ENCODE measurements around the gene RGL4. TPM values are rescaled to one million over a fixed set of nuclear protein-coding genes. Genes with fewer than 3 reads are reported as not detected.

Gene RGL4
- total RNA-seq, 2 experiments from 2014 or later, result 0.97 TPM; not detected in 1

DNA sequence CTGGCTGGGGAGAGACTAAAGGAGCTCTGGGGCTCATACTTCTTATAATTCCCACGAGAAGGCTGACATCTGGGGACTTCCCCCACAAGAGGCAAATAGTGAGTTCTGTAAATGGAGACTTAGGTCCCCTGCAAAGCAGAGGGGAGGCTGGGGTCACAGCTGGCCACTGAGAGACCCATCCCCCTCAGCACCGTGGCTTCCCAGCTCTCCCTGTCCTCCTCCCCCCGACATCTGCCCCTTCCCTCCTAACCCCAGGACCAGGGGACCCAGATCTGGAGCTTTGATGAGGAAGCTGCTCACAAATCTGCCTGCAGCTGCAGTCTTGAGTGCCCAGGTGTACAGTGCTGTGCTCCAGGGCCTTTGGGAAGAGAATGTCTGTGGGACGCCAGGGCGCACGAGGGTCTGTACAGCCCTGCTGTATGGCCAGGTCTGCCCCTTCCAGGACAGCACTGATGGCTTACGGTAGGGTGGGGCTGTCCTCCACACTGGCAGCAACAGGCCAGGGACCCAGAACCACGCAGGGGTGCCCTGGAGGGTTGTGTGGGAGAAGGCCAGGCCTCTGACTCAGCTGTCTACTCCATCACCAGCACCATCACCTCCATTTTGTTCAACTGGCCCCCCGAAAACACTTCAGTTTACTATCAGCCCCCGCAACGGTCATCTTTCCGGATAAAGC, 1.1 kb downstream of the RGL4 start:
- Histone ChIP-seq H3K27ac (ENCODE audit: low read depth, low read length, poor library complexity, severe bottlenecking) (no peak overlapping the region), H3K79me2 (ENCODE audit: insufficient read depth, low read depth, low read length) (no peaks in the 10 kb centered on the region), H3K9me2 (ENCODE audit: insufficient read depth, low read length) (no peaks in the 10 kb centered on the region), H3K36me3 (ENCODE audit: insufficient read depth, low read length) (peaks cover 23% of the 10 kb centered on the region), H3K4me3 (ENCODE audit: low read depth, low read length, poor library complexity, severe bottlenecking) (no peak overlapping the region), H3K4me1 (ENCODE audit: insufficient read depth, low read length, poor library complexity, severe bottlenecking) (peaks cover 14% of the 10 kb centered on the region), H4K20me1 (ENCODE audit: insufficient read depth, low read length) (no peaks in the 10 kb centered on the region), H2AFZ (ENCODE audit: low read length) (no peak overlapping the region), H3K4me2 (ENCODE audit: low read length) (no peak overlapping the region), H3K9me3 (ENCODE audit: low read length) (no peaks in the 10 kb centered on the region)
- ChIA-PET CTCF (ENCODE audit: unreplicated experiment) (no interaction called here), POLR2A (no interaction called here)
- TF ChIP-seq CTCF (conservative IDR thresholded peaks at IDR 0.05; ENCODE audit: low read length), result no peak
- TF ChIP-seq EZH2phosphoT487 (IDR thresholded peaks at IDR 0.05; ENCODE audit: borderline replicate concordance, low read depth, low read length), result no peak
- intact Hi-C loops (cut with micrococcal nuclease; ENCODE audit: unreplicated experiment), result no loop called here
- BruUV-seq (replicated peaks), result no TSS peak
- no peak for DNase-seq (ENCODE audit: low spot score)

DNA sequence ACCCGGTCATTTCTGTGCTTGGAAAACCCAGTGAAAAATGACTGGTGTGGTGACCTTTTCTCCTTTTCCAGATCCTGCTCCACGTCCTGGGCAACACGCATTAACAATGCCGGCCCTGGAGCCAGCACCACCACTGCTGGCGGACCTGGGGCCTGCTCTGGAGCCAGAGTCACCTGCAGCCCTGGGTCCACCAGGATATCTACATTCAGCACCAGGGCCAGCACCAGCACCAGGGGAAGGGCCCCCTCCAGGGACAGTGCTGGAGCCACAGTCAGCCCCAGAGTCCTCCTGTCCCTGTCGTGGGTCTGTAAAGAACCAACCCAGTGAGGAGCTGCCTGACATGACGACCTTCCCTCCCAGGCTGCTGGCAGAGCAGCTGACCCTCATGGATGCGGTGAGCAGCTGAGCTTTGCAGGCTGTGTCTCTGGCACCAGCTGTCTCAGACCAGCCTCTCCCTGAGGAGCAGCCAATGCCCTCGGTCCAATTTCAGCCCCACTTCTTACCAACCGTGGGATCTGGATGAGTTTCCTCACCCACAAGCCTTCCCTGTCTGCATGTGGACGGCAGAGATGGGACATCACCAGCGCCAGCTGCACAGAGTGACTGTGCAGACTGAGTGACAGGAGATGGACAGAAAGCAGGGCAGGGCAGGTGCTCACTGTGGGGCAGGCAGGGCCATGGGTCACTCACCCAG, 1.9 kb downstream of the RGL4 start:
- Histone ChIP-seq H3K36me3 (ENCODE audit: insufficient read depth, low read length) (peaks cover 23% of the 10 kb centered on the region), H4K20me1 (ENCODE audit: insufficient read depth, low read length) (no peaks in the 10 kb centered on the region), H3K4me2 (ENCODE audit: low read length) (no peak overlapping the region), H2AFZ (ENCODE audit: low read length) (no peak overlapping the region), H3K4me1 (ENCODE audit: insufficient read depth, low read length, poor library complexity, severe bottlenecking) (peaks cover 19% of the 10 kb centered on the region), H3K4me3 (ENCODE audit: low read depth, low read length, poor library complexity, severe bottlenecking) (no peak overlapping the region), H3K9me2 (ENCODE audit: insufficient read depth, low read length) (no peaks in the 10 kb centered on the region), H3K79me2 (ENCODE audit: insufficient read depth, low read depth, low read length) (no peaks in the 10 kb centered on the region), H3K9me3 (ENCODE audit: low read length) (no peaks in the 10 kb centered on the region), H3K27ac (ENCODE audit: low read depth, low read length, poor library complexity, severe bottlenecking) (no peak overlapping the region)
- TF ChIP-seq EZH2phosphoT487 (IDR thresholded peaks at IDR 0.05; ENCODE audit: borderline replicate concordance, low read depth, low read length) (no peak), CTCF (conservative IDR thresholded peaks at IDR 0.05; ENCODE audit: low read length) (no peak)
- intact Hi-C loops (cut with micrococcal nuclease; ENCODE audit: unreplicated experiment), result no loop called here
- no peak for DNase-seq (ENCODE audit: low spot score)
- POLR2A ChIA-PET, result no interaction called here
- CTCF ChIA-PET (ENCODE audit: unreplicated experiment), result no interaction called here
- BruUV-seq (replicated peaks), result no TSS peak
